Endothelial cell of umbilical vein (primary cell): ENCODE results near the gene TCF25.

Experiments
- CTCF ChIP-seq, 2 donors: IDR thresholded peaks; 1 replicate in 1 of 2; 2 replicates in 1 of 2; pipeline ENCODE4 v1.5.1; 2011; ENCODE audit warnings: low read length in 2 of 2, mild to moderate bottlenecking in 2 of 2, moderate library complexity in 2 of 2, control low read depth in 1 of 2, inconsistent platforms in 1 of 2, low read depth in 1 of 2; ENCODE audit not compliant: insufficient read depth in 1 of 2; ENCODE audit errors: extremely low read depth in 1 of 2
- POLR2A ChIP-seq: IDR thresholded peaks from 2 replicates; pipeline ENCODE4 v1.6.1; 2012; ENCODE audit warnings: low read depth, mild to moderate bottlenecking, control low read depth, low read length
- TF ChIP-seq, protein P1 (sequence below): IDR thresholded peaks from 2 replicates; pipeline ENCODE4 v1.6.1; 2011; ENCODE audit not compliant: insufficient read depth, insufficient read length

DNA sequence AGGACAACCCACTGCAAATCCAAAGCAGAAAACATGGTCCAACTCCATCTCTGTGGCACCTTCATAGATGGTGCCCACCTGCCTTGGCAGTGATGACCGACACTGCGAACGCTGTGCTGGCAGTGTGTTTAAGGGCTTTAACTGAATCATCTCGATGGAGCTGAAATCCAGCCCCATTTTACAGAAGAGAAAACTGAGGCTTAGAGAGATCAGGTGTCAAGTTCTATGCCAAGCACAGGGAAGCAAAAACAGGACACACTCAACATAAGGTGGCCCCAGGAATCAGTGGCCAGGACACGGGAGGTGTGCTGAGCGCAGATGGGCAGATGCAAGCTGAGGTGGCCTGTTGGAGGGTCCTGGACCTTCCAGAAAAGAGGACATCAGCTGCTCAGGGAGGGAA lies 10.7 kb upstream of the TCF25 start:
- TF ChIP-seq POLR2A (no peak), CTCF (IDR thresholded peaks at IDR 0.05; ENCODE audit: extremely low read depth in 1 of 2, insufficient read depth in 1 of 2, low read depth in 1 of 2, low read length in 2 of 2) (no peak)
- TF ChIP-seq, protein P1, sequence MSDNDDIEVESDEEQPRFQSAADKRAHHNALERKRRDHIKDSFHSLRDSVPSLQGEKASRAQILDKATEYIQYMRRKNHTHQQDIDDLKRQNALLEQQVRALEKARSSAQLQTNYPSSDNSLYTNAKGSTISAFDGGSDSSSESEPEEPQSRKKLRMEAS: no peak
